IMR-90 (cell line): ENCODE data around the gene SRSF5. TPM values are rescaled to one million over a fixed set of nuclear protein-coding genes. Genes with fewer than 3 reads are reported as not detected.

Source experiments
- ATAC-seq: fragments of 200-7000 bp; cut with Tn5 transposase; 2 replicates; pipeline ENCODE4 v1.9.1; 2020; ENCODE audit warnings: low read depth, mild to moderate bottlenecking, moderate library complexity
- BruUV-seq: library from RNA; stranded (reverse); fragments of 400-500 nt; replicated peaks from 2 replicates; lab custom pipeline; 2021; lab: Mats Ljungman, UMichigan
- CTCF ChIA-PET: fragments of 300-600 bp; formaldehyde crosslinking; extraction: SDS; loops from one replicate; lab custom pipeline; 2021; ENCODE audit warnings: antibody characterized with exemption; lab: Yijun Ruan, JAX
- POLR2A ChIA-PET: fragments of 300-600 bp; sonication (Branson Sonifier 250); formaldehyde crosslinking; loops from one replicate; lab custom pipeline; 2022; ENCODE audit warnings: antibody characterized with exemption; ENCODE audit not compliant: unreplicated experiment; lab: Charles Lee
- DNase-seq: peaks from one replicate; pipeline ENCODE4 v3.0.0; 2013
- H2AFZ ChIP-seq: replicated peaks from 2 replicates; pipeline ENCODE3; 2013; ENCODE audit warnings: low read length, mild to moderate bottlenecking; ENCODE audit not compliant: poor library complexity
- H2AK5ac ChIP-seq: 2 replicates; pipeline ENCODE4 v1.6.1; 2013; ENCODE audit warnings: low read depth, low read length, inconsistent platforms
- H2AK9ac ChIP-seq: replicated peaks from 2 replicates; pipeline ENCODE3; 2013; ENCODE audit warnings: mild to moderate bottlenecking, low read depth, low read length, moderate library complexity; ENCODE audit not compliant: poor library complexity
- H2BK120ac ChIP-seq: 2 replicates; pipeline ENCODE4 v1.6.1; 2013; ENCODE audit warnings: low read depth, low read length, inconsistent platforms
- H2BK15ac ChIP-seq: 3 replicates; pipeline ENCODE4 v1.6.1; 2013; ENCODE audit warnings: low read depth, low read length, inconsistent platforms
- H2BK20ac ChIP-seq: 2 replicates; pipeline ENCODE4 v1.6.1; 2013; ENCODE audit warnings: low read depth, mild to moderate bottlenecking, inconsistent platforms, low read length, moderate library complexity
- H2BK5ac ChIP-seq: 2 replicates; pipeline ENCODE4 v1.6.1; 2013; ENCODE audit warnings: mild to moderate bottlenecking, low read depth, low read length, inconsistent platforms; ENCODE audit not compliant: poor library complexity, severe bottlenecking
- H3K14ac ChIP-seq: replicated peaks from 2 replicates; pipeline ENCODE4 v1.6.1; 2013; ENCODE audit warnings: low read depth, low read length, inconsistent platforms
- H3K18ac ChIP-seq: 2 replicates; pipeline ENCODE4 v1.6.1; 2013; ENCODE audit warnings: low read depth, low read length, control low read depth
- H3K23ac ChIP-seq: 2 replicates; pipeline ENCODE4 v1.6.1; 2013; ENCODE audit warnings: low read depth, low read length, inconsistent platforms
- H3K27ac ChIP-seq: 2 replicates; pipeline ENCODE4 v1.5.1; 2013; ENCODE audit warnings: mild to moderate bottlenecking, control low read depth, low read length; ENCODE audit not compliant: insufficient read depth
- H3K27me3 ChIP-seq: 2 replicates; pipeline ENCODE4 v1.6.1; 2013; ENCODE audit warnings: low read length; ENCODE audit not compliant: control insufficient read depth, insufficient read depth
- H3K36me3 ChIP-seq: 2 replicates; pipeline ENCODE4 v1.6.1; 2013; ENCODE audit warnings: low read length, mixed read lengths; ENCODE audit not compliant: control insufficient read depth, insufficient read depth
- H3K4ac ChIP-seq: 2 replicates; pipeline ENCODE4 v1.6.1; 2013; ENCODE audit warnings: low read depth, low read length, inconsistent platforms
- H3K4me1 ChIP-seq: 2 replicates; pipeline ENCODE4 v1.6.1; 2013; ENCODE audit warnings: low read length, mixed read lengths; ENCODE audit not compliant: control insufficient read depth, insufficient read depth
- H3K4me2 ChIP-seq: 2 replicates; pipeline ENCODE4 v1.6.1; 2013; ENCODE audit warnings: low read depth, mild to moderate bottlenecking, control low read depth, low read length, moderate library complexity
- H3K4me3 ChIP-seq: 2 replicates; pipeline ENCODE4 v1.5.1; 2013; ENCODE audit warnings: low read depth, mild to moderate bottlenecking, control low read depth, low read length, moderate library complexity; ENCODE audit not compliant: insufficient read depth
- H3K56ac ChIP-seq: 2 replicates; pipeline ENCODE4 v1.6.1; 2013; ENCODE audit warnings: low read length, inconsistent platforms; ENCODE audit not compliant: insufficient read depth; ENCODE audit errors: extremely low read depth
- H3K79me1 ChIP-seq, 2 experiments: 2 replicates each; pipeline ENCODE4 v1.6.1; 2013; ENCODE audit warnings: low read length in 2 of 2, inconsistent platforms in 1 of 2, low read depth in 1 of 2
- H3K9ac ChIP-seq: 2 replicates; pipeline ENCODE4 v1.6.1; 2013; ENCODE audit warnings: low read depth, low read length, control low read depth
- H3K9me1 ChIP-seq: 2 replicates; pipeline ENCODE4 v1.6.1; 2013; ENCODE audit warnings: low read length, inconsistent platforms; ENCODE audit not compliant: insufficient read depth
- H3K9me3 ChIP-seq: 2 replicates; pipeline ENCODE4 v1.6.1; 2013; ENCODE audit warnings: low read length; ENCODE audit not compliant: control insufficient read depth, insufficient read depth
- H4K20me1 ChIP-seq: 2 replicates; pipeline ENCODE4 v1.6.1; 2013; ENCODE audit warnings: low read length, inconsistent platforms; ENCODE audit not compliant: insufficient read depth
- H4K5ac ChIP-seq: 2 replicates; pipeline ENCODE4 v1.6.1; 2013; ENCODE audit warnings: mild to moderate bottlenecking, low read depth, low read length, control low read depth
- H4K8ac ChIP-seq, 2 experiments: 2 replicates each; pipeline ENCODE4 v1.6.1; 2013; ENCODE audit warnings: low read depth in 2 of 2, low read length in 2 of 2, control low read depth in 1 of 2, inconsistent platforms in 1 of 2
- H4K91ac ChIP-seq: 2 replicates; pipeline ENCODE4 v1.6.1; 2013; ENCODE audit warnings: low read depth, low read length, inconsistent platforms; ENCODE audit not compliant: insufficient read depth
- BHLHE40 ChIP-seq: fragments of 150-350 bp; IDR thresholded peaks from 2 replicates; pipeline ENCODE4 v1.6.1; 2016; ENCODE audit warnings: mild to moderate bottlenecking, low read depth, low read length
- CEBPB ChIP-seq: IDR thresholded peaks from 2 replicates; pipeline ENCODE4 v1.6.1; 2012; ENCODE audit warnings: low read depth, low read length, improper control_type of control experiment
- FOS ChIP-seq: fragments of 150-350 bp; IDR thresholded peaks from 2 replicates; pipeline ENCODE4 v1.6.1; 2016; ENCODE audit warnings: low read depth, low read length
- POLR2A ChIP-seq: IDR thresholded peaks from 2 replicates; pipeline ENCODE4 v1.6.1; 2012; ENCODE audit warnings: mild to moderate bottlenecking, low read depth, low read length
- RAD21 ChIP-seq: IDR thresholded peaks from 2 replicates; pipeline ENCODE4 v1.6.1; 2012; ENCODE audit warnings: low read length, improper control_type of control experiment
- RCOR1 ChIP-seq: IDR thresholded peaks from 2 replicates; pipeline ENCODE4 v1.6.1; 2012; ENCODE audit warnings: mild to moderate bottlenecking, low read length, improper control_type of control experiment; ENCODE audit not compliant: insufficient replicate concordance
- USF2 ChIP-seq: fragments of 150-350 bp; IDR thresholded peaks from 2 replicates; pipeline ENCODE4 v1.6.1; 2017; ENCODE audit warnings: mild to moderate bottlenecking, antibody characterized with exemption, low read length, low read depth
- WGBS, 2 experiments: methylation state at CpG; one replicate each; pipeline versions ENCODE4 v1.1.5 to v1.1.7; 2013; ENCODE audit warnings: missing lambda C conversion rate in 2 of 2; ENCODE audit not compliant: insufficient read length in 1 of 2; ENCODE audit errors: extremely low coverage in 2 of 2; 5-methylcytosine and 5-hydroxymethylcytosine counted together
- dilution Hi-C: fragments of 300-500 bp; cut with HindIII; formaldehyde crosslinking; loops from one replicate; pipeline ENCODE4 v1.14.3; 2018; ENCODE audit warnings: low sequenced_read_pairs; ENCODE audit not compliant: unreplicated experiment
- in situ Hi-C: fragments of 300-500 bp; cut with MboI; formaldehyde crosslinking; loops from 3 replicates; pipeline ENCODE4 v1.14.3; 2019; ENCODE audit warnings: low sequenced_read_pairs, inconsistent platforms, mixed read lengths
- intact Hi-C: fragments of 100-400 bp; cut with micrococcal nuclease; formaldehyde crosslinking; loops from 2 replicates; pipeline ENCODE4 v1.10.0; 2022
- polyA plus RNA-seq, 3 experiments: library from polyadenylated mRNA; depleted of rRNA; stranded (reverse); fragments of >200 nt; gene quantifications; 2 replicates each; pipeline ENCODE4 v1.2.3, GENCODE V29; 2012; ENCODE audit warnings: low replicate concordance in 1 of 3
- total RNA-seq: library from RNA; depleted of rRNA; stranded (reverse); fragments of >200 nt; gene quantifications from 2 replicates; pipeline ENCODE4 v1.2.3, GENCODE V29; 2012

Gene SRSF5
- total and polyA plus RNA-seq, 2 of the 4 experiments (the other 2 are of a cell fraction): 29.4 to 229 TPM

GRCh38 chr14:69814397-69814796 lies 47.5 kb downstream of the SRSF5 start:
- Histone ChIP-seq H3K4ac (no peak overlapping the region), H2AK5ac (no peak overlapping the region), H3K27me3 (peaks cover 40% of the 10 kb centered on the region), H3K27ac (no peak overlapping the region), H3K56ac (no peak overlapping the region), H2BK5ac (no peak overlapping the region), H3K23ac (no peak overlapping the region), H3K9me3 (no peaks in the 10 kb centered on the region), H4K5ac (no peak overlapping the region), H3K36me3 (no peaks in the 10 kb centered on the region), H2BK15ac (no peak overlapping the region), H2AK9ac (no peak overlapping the region), H3K18ac (no peak overlapping the region), H3K79me1 (no peaks in the 10 kb centered on the region), H4K91ac (no peak overlapping the region), H3K4me3 (no peak overlapping the region), H4K20me1 (no peaks in the 10 kb centered on the region), H2BK120ac (no peak overlapping the region), H3K9ac (no peak overlapping the region), H3K4me2 (no peak overlapping the region), H3K14ac (no peak overlapping the region), H3K9me1 (no peaks in the 10 kb centered on the region), H2AFZ (no peak overlapping the region), H2BK20ac (no peak overlapping the region), H4K8ac (no peak overlapping the region), H3K4me1 (no peaks in the 10 kb centered on the region)
- ChIA-PET CTCF (interaction anchor here (1.7 kb wide), 1 partner anchor 214 kb away, joined by 6 read pairs; no protein-coding TSS in a partner anchor), POLR2A (no interaction called here)
- intact Hi-C loops (no loop called here), dilution Hi-C loops (no loop called here), in situ Hi-C loops (no loop called here)
- ATAC-seq (no peak), DNase-seq (no peak)
- WGBS, 2 experiments: 86% methylated on average over 1 of the region's 3 CpGs; no CpG with 5 or more reads in 1 of the 2 experiments
- BruUV-seq: no TSS peak
- TF ChIP-seq RAD21 (no peak), RCOR1 (no peak), FOS (no peak), USF2 (no peak), CEBPB (no peak), POLR2A (no peak), BHLHE40 (no peak)
